ENCODE measurements around the gene HAND2.

The HAND2 gene

GRCh38 chr4:173529477-173530325, at the start of gene HAND2:
TSS of gene HAND2 (minus strand) at chr4:173530229. CDS start at chr4:173529289, 940 bp downstream.
- H3K9me3 Mint-ChIP-seq = peaks cover 14% of the 10 kb centered on the region
- H3K27me3 Mint-ChIP-seq (ENCODE audit: low read depth) = peaks cover 92% of the 10 kb centered on the region
- H3K36me3 Mint-ChIP-seq (ENCODE audit: low read depth) = peaks cover 12% of the 10 kb centered on the region
- peak within 1 kb of the TSS; percentile 83 for H3K27ac Mint-ChIP-seq
- peaks cover 9% of the 10 kb centered on the region for H3K4me1 Mint-ChIP-seq (ENCODE audit: low read depth)
- peak within 1 kb of the TSS; percentile 57 for H3K4me3 Mint-ChIP-seq

- Mint-ChIP-seq H3K4me3 (no peak overlapping the region), H3K27me3 (ENCODE audit: low read depth) (peaks cover 4% of the 10 kb centered on the region), H3K27ac (no peak overlapping the region), H3K9me3 (no peaks in the 10 kb centered on the region), H3K36me3 (ENCODE audit: low read depth) (no peaks in the 10 kb centered on the region), H3K4me1 (ENCODE audit: low read depth) (no peaks in the 10 kb centered on the region)
Measured at GRCh38 chr4:173578956-173579355, 48.9 kb upstream of the HAND2 start.

DNA sequence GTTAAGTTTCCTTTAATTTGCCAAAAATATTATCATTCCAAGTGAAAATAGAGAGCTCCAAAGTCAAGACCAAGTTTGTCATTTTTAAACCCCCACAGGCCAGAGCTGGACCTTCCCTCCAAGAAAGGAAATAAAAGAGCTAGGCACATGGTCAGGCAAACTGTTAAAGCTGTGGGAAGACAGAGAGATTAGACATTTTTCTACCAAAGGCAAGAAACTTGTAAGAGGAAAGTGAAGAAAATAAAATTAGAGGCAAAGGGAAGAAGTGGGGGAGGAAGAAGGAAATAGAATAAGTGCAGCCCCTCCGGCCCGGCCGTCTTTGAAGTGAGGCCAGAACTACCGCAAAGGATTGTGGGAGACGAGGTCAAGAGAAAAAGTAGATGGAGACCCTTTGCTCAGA, 47.9 kb upstream of the HAND2 start:
- Mint-ChIP-seq H3K27me3 (ENCODE audit: low read depth) (peaks cover 4% of the 10 kb centered on the region), H3K36me3 (ENCODE audit: low read depth) (no peaks in the 10 kb centered on the region), H3K4me1 (ENCODE audit: low read depth) (no peaks in the 10 kb centered on the region), H3K27ac (no peak overlapping the region), H3K4me3 (no peak overlapping the region), H3K9me3 (no peaks in the 10 kb centered on the region)

- H3K4me3 Mint-ChIP-seq = no peak overlapping the region
- no peaks in the 10 kb centered on the region for H3K36me3 Mint-ChIP-seq (ENCODE audit: low read depth)
- no peak overlapping the region for H3K27ac Mint-ChIP-seq
- H3K9me3 Mint-ChIP-seq = no peaks in the 10 kb centered on the region
- peaks cover 4% of the 10 kb centered on the region for H3K27me3 Mint-ChIP-seq (ENCODE audit: low read depth)
- no peaks in the 10 kb centered on the region for H3K4me1 Mint-ChIP-seq (ENCODE audit: low read depth)
Measured at GRCh38 chr4:173575482-173576152, 45.6 kb upstream of the HAND2 start.

GRCh38 chr4:173573725-173574124, 43.7 kb upstream of the HAND2 start:
- no peaks in the 10 kb centered on the region for H3K36me3 Mint-ChIP-seq (ENCODE audit: low read depth)
- H3K4me3 Mint-ChIP-seq = no peak overlapping the region
- peaks cover 3% of the 10 kb centered on the region for H3K27me3 Mint-ChIP-seq (ENCODE audit: low read depth)
- no peaks in the 10 kb centered on the region for H3K9me3 Mint-ChIP-seq
- H3K27ac Mint-ChIP-seq = no peak overlapping the region
- H3K4me1 Mint-ChIP-seq (ENCODE audit: low read depth) = no peaks in the 10 kb centered on the region

DNA sequence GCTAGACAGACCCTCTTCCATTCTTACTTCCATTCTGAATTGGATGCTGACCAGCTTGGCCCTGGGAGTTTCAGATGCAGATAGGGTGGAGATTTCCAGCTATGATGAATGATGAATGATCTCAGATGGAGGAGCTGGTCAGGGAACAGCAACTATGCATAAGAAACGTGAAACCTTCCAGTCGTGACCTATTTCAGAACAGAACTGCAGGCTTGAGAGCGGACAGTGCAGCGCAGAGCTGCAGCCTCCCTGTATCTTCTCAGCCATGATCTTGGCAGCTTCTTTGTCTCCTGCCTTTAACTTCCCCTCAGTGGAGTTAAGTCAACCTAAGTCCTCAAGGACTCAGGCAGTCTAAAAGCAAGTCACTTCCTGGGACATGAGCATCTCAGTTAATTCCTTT, 43.3 kb upstream of the HAND2 start:
- Mint-ChIP-seq H3K27me3 (ENCODE audit: low read depth) (no peaks in the 10 kb centered on the region), H3K36me3 (ENCODE audit: low read depth) (no peaks in the 10 kb centered on the region), H3K27ac (no peak overlapping the region), H3K9me3 (no peaks in the 10 kb centered on the region), H3K4me1 (ENCODE audit: low read depth) (no peaks in the 10 kb centered on the region), H3K4me3 (no peak overlapping the region)

GRCh38 chr4:173572493-173573129, 42.6 kb upstream of the HAND2 start:
- Mint-ChIP-seq H3K36me3 (ENCODE audit: low read depth) (no peaks in the 10 kb centered on the region), H3K9me3 (no peaks in the 10 kb centered on the region), H3K4me1 (ENCODE audit: low read depth) (no peaks in the 10 kb centered on the region), H3K4me3 (no peak overlapping the region), H3K27ac (no peak overlapping the region), H3K27me3 (ENCODE audit: low read depth) (no peaks in the 10 kb centered on the region)

DNA sequence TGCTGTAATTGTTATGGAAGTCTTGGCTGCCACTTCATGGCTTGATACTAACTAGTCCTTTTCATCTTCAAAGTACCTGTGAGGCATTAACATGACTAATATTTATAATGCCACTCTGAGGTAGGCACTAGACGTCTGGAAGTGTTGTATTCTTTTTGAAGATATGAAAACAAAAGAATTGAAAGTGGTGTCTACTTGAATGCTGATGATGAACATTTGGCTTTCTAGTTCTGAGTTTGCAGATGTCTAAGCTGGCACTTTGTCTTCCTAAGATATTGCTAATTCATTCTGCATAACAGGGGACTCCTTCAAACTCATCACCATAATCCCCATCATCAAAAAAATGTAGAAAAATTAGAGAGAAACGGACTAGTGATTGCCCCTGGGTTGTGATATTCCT, 41.6 kb upstream of the HAND2 start:
- no peak overlapping the region for H3K27ac Mint-ChIP-seq
- H3K9me3 Mint-ChIP-seq = no peaks in the 10 kb centered on the region
- no peaks in the 10 kb centered on the region for H3K36me3 Mint-ChIP-seq (ENCODE audit: low read depth)
- H3K27me3 Mint-ChIP-seq (ENCODE audit: low read depth) = no peaks in the 10 kb centered on the region
- no peak overlapping the region for H3K4me3 Mint-ChIP-seq
- no peaks in the 10 kb centered on the region for H3K4me1 Mint-ChIP-seq (ENCODE audit: low read depth)

DNA sequence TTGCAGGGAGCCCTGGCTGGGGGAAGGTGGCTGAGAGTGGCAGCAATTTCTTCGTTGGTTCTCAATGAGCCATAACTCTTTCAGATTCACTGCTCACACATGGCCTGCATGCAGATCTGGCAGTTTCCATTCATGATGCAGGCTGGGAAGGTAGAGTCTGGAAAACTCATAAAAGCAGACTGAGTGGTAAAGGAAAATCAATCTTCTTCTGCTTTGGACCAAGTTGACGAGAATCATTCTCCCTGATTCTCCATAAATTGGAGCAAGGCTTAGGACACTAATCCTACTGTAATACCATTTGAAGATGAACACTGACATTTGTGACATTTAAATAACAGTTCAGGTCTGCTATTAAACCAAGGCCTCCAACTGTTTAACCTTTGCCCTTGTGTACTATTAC, 35.3 kb upstream of the HAND2 start:
- H3K27ac Mint-ChIP-seq = no peak overlapping the region

DNA sequence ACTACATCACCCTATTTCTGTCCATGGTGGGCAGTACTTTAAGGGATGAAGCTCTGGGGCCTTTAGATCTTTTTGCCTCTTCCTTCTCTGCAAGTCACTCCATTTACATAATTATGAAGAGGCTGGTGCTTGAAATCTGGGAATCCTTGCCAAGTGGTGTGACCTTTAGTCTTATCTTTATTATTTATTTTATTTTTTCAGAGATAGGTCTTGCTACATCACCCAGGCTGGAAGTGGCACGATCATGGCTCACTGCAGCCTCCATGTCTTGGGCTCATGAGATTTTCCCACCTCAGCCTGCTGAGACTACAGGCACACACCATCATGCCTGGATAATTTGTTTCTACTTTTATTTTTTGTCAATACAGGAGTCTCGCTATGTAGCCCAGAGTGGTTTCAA, 34.4 kb upstream of the HAND2 start:
- H3K27me3 Mint-ChIP-seq (ENCODE audit: low read depth) = no peaks in the 10 kb centered on the region
- no peaks in the 10 kb centered on the region for H3K9me3 Mint-ChIP-seq
- H3K36me3 Mint-ChIP-seq (ENCODE audit: low read depth) = no peaks in the 10 kb centered on the region
- H3K4me1 Mint-ChIP-seq (ENCODE audit: low read depth) = no peaks in the 10 kb centered on the region
- H3K4me3 Mint-ChIP-seq = no peak overlapping the region
- no peak overlapping the region for H3K27ac Mint-ChIP-seq

More for the DNA sequence above, 35.3 kb upstream of the HAND2 start:
- Mint-ChIP-seq H3K27me3 (ENCODE audit: low read depth) (no peaks in the 10 kb centered on the region), H3K4me3 (no peak overlapping the region), H3K4me1 (ENCODE audit: low read depth) (no peaks in the 10 kb centered on the region), H3K36me3 (ENCODE audit: low read depth) (no peaks in the 10 kb centered on the region), H3K9me3 (no peaks in the 10 kb centered on the region)

DNA sequence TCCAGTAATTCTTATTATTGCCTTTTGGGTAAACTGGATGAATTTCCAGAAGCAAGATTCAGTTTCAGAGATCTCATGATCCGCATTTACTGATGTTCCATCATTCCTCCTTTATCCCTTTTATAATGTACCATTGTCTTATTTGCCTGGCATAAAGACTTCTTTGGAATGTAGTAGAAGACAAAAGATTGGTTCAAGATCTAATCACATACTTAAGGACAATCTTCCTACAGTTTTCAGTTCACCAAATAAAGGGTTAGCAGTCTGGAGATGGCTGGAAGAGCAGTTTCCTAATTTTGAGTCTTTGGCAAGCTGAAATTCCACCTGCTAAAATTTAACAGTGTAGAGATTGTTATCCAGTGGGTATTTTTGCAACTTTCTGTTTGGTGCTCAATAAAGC, 30.9 kb upstream of the HAND2 start:
- Mint-ChIP-seq H3K27ac (no peak overlapping the region), H3K27me3 (ENCODE audit: low read depth) (no peaks in the 10 kb centered on the region), H3K4me3 (no peak overlapping the region), H3K4me1 (ENCODE audit: low read depth) (no peaks in the 10 kb centered on the region), H3K36me3 (ENCODE audit: low read depth) (no peaks in the 10 kb centered on the region), H3K9me3 (no peaks in the 10 kb centered on the region)

- Mint-ChIP-seq H3K27ac (no peak overlapping the region), H3K4me1 (ENCODE audit: low read depth) (no peaks in the 10 kb centered on the region), H3K27me3 (ENCODE audit: low read depth) (no peaks in the 10 kb centered on the region), H3K9me3 (no peaks in the 10 kb centered on the region), H3K36me3 (ENCODE audit: low read depth) (no peaks in the 10 kb centered on the region), H3K4me3 (no peak overlapping the region)
Measured at GRCh38 chr4:173556398-173557131, 26.5 kb upstream of the HAND2 start.

DNA sequence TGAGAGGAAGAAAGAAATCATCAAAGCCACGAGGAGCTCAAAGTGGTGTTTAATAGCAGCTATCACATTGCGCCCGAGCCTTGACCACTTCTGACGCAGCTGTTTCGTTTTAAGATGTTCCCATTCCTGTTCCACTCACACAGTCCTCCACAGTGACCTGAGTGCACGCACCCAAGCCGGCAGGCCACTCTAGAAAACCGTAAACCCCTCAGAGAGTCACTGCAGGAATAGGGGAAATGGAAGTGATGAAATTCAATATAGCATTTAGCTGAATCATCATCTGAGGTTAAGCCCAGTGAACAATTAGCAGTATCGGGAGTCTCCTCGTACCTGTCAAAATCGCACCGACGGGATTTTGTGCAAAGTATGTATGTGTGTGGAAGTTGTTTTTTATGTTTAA, 17.9 kb upstream of the HAND2 start:
- H3K9me3 Mint-ChIP-seq = no peaks in the 10 kb centered on the region
- H3K4me3 Mint-ChIP-seq = no peak overlapping the region
- no peaks in the 10 kb centered on the region for H3K4me1 Mint-ChIP-seq (ENCODE audit: low read depth)
- H3K27ac Mint-ChIP-seq = no peak overlapping the region
- peaks cover 37% of the 10 kb centered on the region for H3K27me3 Mint-ChIP-seq (ENCODE audit: low read depth)
- H3K36me3 Mint-ChIP-seq (ENCODE audit: low read depth) = no peaks in the 10 kb centered on the region

GRCh38 chr4:173546776-173547175, 16.7 kb upstream of the HAND2 start:
- H3K36me3 Mint-ChIP-seq (ENCODE audit: low read depth) = no peaks in the 10 kb centered on the region

More at GRCh38 chr4:173546776-173547175, 16.7 kb upstream of the HAND2 start:
- Mint-ChIP-seq H3K9me3 (no peaks in the 10 kb centered on the region), H3K27ac (no peak overlapping the region), H3K4me1 (ENCODE audit: low read depth) (no peaks in the 10 kb centered on the region), H3K27me3 (ENCODE audit: low read depth) (peaks cover 37% of the 10 kb centered on the region), H3K4me3 (no peak overlapping the region)
